ENCODE data around the gene VKORC1.

DNA sequence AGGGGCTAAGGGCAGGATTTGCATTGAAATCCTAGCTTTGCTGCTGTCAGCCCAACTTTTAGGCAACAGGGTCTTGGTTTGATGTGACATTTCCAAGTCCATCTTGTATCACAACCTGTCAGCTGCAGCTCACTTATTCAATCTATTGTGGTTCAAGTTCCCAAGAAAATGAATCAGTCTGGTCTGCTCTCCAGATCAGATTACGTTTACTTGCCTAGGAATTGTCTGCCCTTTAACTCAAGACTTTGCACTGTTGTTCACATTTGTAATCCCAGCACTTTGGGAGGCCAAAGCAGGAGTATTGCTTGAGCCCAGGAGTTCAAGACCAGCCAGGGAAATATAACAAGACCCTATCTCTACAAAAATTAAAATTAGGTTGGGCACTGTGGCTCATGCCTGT, 51.2 kb downstream of the VKORC1 start:
- TF ChIP-seq, protein P1, sequence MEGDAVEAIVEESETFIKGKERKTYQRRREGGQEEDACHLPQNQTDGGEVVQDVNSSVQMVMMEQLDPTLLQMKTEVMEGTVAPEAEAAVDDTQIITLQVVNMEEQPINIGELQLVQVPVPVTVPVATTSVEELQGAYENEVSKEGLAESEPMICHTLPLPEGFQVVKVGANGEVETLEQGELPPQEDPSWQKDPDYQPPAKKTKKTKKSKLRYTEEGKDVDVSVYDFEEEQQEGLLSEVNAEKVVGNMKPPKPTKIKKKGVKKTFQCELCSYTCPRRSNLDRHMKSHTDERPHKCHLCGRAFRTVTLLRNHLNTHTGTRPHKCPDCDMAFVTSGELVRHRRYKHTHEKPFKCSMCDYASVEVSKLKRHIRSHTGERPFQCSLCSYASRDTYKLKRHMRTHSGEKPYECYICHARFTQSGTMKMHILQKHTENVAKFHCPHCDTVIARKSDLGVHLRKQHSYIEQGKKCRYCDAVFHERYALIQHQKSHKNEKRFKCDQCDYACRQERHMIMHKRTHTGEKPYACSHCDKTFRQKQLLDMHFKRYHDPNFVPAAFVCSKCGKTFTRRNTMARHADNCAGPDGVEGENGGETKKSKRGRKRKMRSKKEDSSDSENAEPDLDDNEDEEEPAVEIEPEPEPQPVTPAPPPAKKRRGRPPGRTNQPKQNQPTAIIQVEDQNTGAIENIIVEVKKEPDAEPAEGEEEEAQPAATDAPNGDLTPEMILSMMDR (conservative IDR thresholded peaks at IDR 0.05 in 1 of 2, IDR thresholded peaks at IDR 0.05 in 1 of 2; ENCODE audit: extremely low read depth in 1 of 2, insufficient read depth in 1 of 2, low read depth in 1 of 2, low read length in 2 of 2) = no peak
- TF ChIP-seq EZH2 (IDR thresholded peaks at IDR 0.05; ENCODE audit: borderline replicate concordance, low read length) = no peak
